Stimulated activated naive CD8-positive, alpha-beta T cell treated with anti-CD3 and anti-CD28 coated beads, Interleukin-15, amount 100 ng/mL, for 72 hours (primary cell): ENCODE results near the gene ABI3BP.

Experiments used
- ATAC-seq: fragments of 150-1000 bp; cut with Tn5 transposase; 2 replicates; pipeline ENCODE4 v1.10.0; 2021; ENCODE audit warnings: mild to moderate bottlenecking, moderate library complexity
- DNase-seq, 2 donors: peaks; one replicate each; pipeline ENCODE4 v3.0.0; 2021 to 2022
- H3K27ac Mint-ChIP-seq, 2 donors: one replicate each; pipeline ENCODE4 v1.8.0; 2022; ENCODE audit warnings: mild to moderate bottlenecking in 2 of 2, mixed read lengths in 2 of 2, moderate library complexity in 2 of 2
- H3K27me3 Mint-ChIP-seq: one replicate; pipeline ENCODE4 v1.8.0; 2022; ENCODE audit warnings: mixed read lengths
- H3K4me1 Mint-ChIP-seq: one replicate; pipeline ENCODE4 v1.8.0; 2022; ENCODE audit warnings: mild to moderate bottlenecking, mixed read lengths
- H3K4me3 Mint-ChIP-seq, 2 donors: one replicate each; pipeline ENCODE4 v1.8.0; 2022; ENCODE audit warnings: mild to moderate bottlenecking in 2 of 2, mixed read lengths in 2 of 2, moderate library complexity in 1 of 2
- H3K9me3 Mint-ChIP-seq, 2 donors: one replicate each; pipeline ENCODE4 v1.8.0; 2022; ENCODE audit warnings: mixed read lengths in 2 of 2

Gene ABI3BP

DNA sequence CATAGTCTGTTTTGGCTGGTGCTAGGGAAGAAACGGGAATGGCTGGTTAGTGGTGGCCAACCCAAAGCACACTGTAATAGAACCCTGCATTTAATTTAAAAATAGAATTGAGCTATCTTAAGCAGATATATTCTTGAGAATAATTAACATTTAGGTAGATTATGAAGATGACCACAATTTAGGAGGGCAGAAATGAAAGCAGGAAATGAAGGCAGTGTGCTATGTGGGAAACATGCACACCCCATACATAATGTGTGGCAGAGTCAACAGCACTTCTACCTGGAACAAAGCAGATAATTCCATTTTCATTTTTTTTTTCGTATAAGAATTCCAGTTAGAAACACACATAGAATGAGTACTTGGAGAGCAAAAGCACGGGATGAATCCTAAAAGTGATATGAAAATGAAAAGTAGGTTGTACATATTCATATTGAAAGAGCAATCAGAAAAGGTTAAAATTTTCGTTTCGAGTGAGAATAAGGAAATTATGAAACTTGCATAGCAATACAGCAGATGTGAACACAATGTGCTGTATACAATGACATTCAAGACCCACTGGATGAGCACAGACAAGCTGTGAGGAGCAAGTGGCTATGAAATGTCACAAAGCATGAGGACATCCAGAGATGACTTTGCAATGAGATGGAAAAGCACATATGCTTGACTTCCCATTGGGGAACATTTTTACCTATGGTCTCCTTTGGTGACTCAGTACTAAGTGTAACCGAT, 181.3 kb downstream of the ABI3BP start:
- no peak overlapping the region for H3K27ac Mint-ChIP-seq
- no peak for ATAC-seq
- no peaks in the 10 kb centered on the region for H3K4me1 Mint-ChIP-seq
- no peak for DNase-seq
- H3K27me3 Mint-ChIP-seq, result peaks cover 18% of the 10 kb centered on the region
- H3K4me3 Mint-ChIP-seq, result no peak overlapping the region
- no peaks in the 10 kb centered on the region for H3K9me3 Mint-ChIP-seq

DNA sequence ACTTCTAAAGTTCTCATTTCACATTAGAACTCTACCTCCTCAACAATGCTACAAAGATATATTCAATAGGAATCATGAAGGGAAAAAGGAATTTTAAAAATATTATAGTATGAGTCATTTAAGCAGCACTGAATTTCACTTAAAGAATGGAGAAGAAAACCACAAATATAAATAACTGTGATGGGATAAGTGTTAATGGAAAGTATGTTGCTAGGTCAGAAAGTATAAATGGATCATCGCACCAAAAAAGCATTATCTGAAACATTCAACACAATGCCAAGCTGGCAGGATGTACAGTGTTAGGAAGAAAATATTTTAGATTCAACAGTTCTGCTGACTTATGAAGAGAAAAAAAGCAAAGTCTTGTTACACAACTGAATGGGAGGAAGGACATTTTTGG, 182.6 kb downstream of the ABI3BP start:
- ATAC-seq (no peak), DNase-seq (no peak)
- peaks cover 15% of the 10 kb centered on the region for H3K27me3 Mint-ChIP-seq
- H3K4me3 Mint-ChIP-seq, result no peak overlapping the region
- H3K4me1 Mint-ChIP-seq, result no peaks in the 10 kb centered on the region
- no peaks in the 10 kb centered on the region for H3K9me3 Mint-ChIP-seq
- no peak overlapping the region for H3K27ac Mint-ChIP-seq

DNA sequence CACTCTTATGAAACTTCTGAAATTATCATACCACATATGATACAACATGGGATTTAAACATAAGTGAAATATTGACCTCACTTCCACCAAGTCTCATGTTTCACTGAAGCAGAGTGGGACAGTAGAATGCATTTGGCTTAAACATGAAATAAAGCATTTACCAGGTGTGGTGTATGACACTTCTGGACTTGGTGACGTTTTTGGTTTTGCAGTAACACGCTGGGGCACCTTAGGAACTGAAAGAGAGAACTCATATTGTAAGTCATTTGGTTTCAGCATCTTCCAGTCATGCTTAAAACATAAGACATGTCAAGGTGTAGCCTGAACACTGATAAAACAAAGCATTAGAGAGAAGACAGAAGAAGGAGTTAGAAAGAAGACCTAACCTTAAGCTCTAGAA, 188.6 kb downstream of the ABI3BP start:
- ATAC-seq (no peak), DNase-seq (no peak)
- H3K4me1 Mint-ChIP-seq, result no peaks in the 10 kb centered on the region
- no peaks in the 10 kb centered on the region for H3K9me3 Mint-ChIP-seq
- peaks cover 6% of the 10 kb centered on the region for H3K27me3 Mint-ChIP-seq
- H3K27ac Mint-ChIP-seq, result no peak overlapping the region
- no peak overlapping the region for H3K4me3 Mint-ChIP-seq

DNA sequence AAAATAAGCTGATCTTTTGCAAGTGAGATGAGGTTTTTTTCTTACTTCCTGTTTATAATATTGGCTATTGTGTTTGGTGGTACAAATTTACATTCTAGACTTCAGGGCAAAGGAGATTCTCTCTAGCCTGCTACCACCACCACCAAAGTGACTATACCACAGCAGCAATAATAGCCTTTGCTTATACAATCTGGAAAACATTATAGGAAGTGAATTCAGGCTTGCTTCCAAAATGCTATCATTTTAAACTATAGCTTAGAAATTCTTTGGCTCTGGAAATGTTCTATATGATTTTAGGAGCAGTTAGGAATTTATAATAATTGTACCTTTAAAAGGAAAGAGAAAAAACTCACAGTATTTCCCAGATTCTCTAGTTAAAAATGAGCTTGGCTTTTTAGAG, 189.5 kb downstream of the ABI3BP start:
- Mint-ChIP-seq H3K9me3 (no peaks in the 10 kb centered on the region), H3K27ac (no peak overlapping the region), H3K4me1 (no peaks in the 10 kb centered on the region), H3K4me3 (no peak overlapping the region), H3K27me3 (peaks cover 8% of the 10 kb centered on the region)
- DNase-seq (no peak), ATAC-seq (no peak)

DNA sequence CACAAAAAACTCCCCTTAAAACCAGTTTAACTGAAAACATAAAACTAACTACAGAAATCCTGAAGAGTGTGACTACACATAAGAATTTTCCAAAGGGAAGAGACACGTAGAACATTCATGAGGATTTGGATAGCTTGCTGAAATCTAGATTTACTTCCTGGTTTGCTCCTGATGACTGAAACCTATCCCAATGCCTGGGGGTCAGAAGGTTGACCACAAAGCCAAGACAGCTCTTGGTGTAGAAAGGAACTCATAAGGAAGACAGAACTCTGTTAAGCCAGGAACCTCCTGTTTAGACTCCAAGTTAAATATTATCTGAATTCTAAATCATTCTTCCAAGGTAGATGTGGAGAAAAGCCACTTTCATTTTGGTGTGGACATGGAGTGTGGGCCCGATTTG, 191.1 kb downstream of the ABI3BP start:
- H3K9me3 Mint-ChIP-seq, result no peaks in the 10 kb centered on the region
- no peak overlapping the region for H3K27ac Mint-ChIP-seq
- ATAC-seq, result no peak
- DNase-seq, result no peak
- no peaks in the 10 kb centered on the region for H3K4me1 Mint-ChIP-seq
- H3K27me3 Mint-ChIP-seq, result peaks cover 8% of the 10 kb centered on the region
- no peak overlapping the region for H3K4me3 Mint-ChIP-seq

DNA sequence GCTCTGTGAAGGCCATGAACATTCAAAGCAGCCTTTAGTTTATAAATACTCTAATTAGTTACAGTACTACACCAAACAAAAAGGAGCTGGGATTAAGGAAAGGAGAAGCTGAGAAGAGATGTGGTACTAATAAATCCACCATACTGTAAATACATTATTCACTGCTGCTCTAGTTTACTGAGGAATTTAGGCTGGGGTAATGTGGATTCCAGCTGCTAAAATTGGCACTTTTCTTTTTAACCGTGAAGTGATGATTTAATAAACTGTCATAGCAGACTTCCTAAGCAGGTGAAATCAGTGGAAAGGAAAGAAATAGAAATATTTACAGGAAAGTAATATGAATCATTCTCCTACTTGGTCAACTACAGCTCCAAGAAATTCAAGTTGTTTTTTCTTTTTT, 195.2 kb downstream of the ABI3BP start:
- Mint-ChIP-seq H3K4me1 (peaks cover 7% of the 10 kb centered on the region), H3K4me3 (no peak overlapping the region), H3K9me3 (no peaks in the 10 kb centered on the region), H3K27me3 (peaks cover 8% of the 10 kb centered on the region), H3K27ac (no peak overlapping the region)
- ATAC-seq (no peak), DNase-seq (no peak)

DNA sequence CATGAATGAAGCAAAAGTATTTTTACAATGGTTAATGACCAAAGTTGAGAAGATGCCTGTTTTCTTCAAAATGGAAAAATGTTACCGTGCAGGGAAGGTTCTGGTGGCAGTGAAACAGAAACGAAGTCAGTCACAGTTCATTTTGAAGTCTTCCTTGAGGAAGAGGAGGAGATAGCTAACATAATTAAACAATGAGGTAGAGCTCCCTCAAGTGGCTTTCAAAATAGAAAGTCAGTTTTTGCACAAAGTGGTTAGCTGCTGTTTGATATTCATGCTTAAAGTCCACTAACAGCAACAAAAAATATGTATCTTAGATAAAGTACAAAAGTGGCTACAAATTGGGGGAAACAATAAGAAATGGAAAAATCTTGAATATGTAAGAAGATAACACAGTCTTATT, 196.7 kb downstream of the ABI3BP start:
- no peak for ATAC-seq
- peaks cover 7% of the 10 kb centered on the region for H3K4me1 Mint-ChIP-seq

DNA sequence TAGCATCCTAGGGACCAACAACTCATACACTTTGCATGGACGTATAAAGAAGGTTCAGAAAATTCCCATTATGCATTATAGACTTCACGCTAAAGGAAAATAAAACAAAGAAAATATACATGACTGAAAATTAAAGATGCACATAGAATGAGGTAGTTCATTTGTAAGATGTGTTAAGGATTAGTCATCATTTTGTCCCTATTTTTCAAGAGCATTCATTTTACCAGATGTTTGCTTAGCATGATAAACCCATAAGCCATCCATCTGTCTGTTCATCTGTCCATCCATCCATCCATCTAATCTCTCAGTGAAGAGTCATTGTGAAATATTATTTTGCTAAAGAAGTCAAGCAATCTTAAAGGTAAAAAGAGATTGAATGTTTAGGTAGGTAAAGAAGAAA, 203.6 kb downstream of the ABI3BP start:
- ATAC-seq (no peak), DNase-seq (no peak)
- no peaks in the 10 kb centered on the region for H3K9me3 Mint-ChIP-seq
- H3K27ac Mint-ChIP-seq, result no peak overlapping the region
- H3K4me3 Mint-ChIP-seq, result no peak overlapping the region
- no peaks in the 10 kb centered on the region for H3K27me3 Mint-ChIP-seq
- H3K4me1 Mint-ChIP-seq, result no peaks in the 10 kb centered on the region

More for the DNA sequence above, 196.7 kb downstream of the ABI3BP start:
- H3K27me3 Mint-ChIP-seq, result peaks cover 8% of the 10 kb centered on the region
- H3K4me3 Mint-ChIP-seq, result no peak overlapping the region
- DNase-seq, result no peak
- H3K9me3 Mint-ChIP-seq, result no peaks in the 10 kb centered on the region
- no peak overlapping the region for H3K27ac Mint-ChIP-seq

DNA sequence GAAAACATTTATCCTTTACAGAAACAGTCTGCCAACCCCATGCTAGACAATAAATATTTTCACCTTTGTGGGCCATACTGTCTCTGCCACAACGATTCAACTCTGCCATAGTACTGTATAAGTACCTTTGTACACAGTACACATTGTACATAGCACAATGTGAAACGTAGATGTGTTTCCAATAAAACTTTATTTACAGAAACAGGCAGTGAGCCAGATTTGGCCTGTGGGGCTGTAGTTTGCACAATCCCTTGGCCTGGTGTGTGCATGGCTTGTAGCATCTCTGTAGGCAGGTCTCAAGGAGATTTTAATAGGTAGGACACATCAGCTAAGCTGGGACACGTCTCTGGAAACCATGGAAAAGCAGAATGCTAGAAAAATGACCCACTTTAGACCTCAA, 209.6 kb downstream of the ABI3BP start:
- ATAC-seq, result no peak
- no peak for DNase-seq
- H3K27ac Mint-ChIP-seq, result no peak overlapping the region
- H3K9me3 Mint-ChIP-seq, result no peaks in the 10 kb centered on the region
- no peaks in the 10 kb centered on the region for H3K27me3 Mint-ChIP-seq
- no peaks in the 10 kb centered on the region for H3K4me1 Mint-ChIP-seq
- H3K4me3 Mint-ChIP-seq, result no peak overlapping the region

DNA sequence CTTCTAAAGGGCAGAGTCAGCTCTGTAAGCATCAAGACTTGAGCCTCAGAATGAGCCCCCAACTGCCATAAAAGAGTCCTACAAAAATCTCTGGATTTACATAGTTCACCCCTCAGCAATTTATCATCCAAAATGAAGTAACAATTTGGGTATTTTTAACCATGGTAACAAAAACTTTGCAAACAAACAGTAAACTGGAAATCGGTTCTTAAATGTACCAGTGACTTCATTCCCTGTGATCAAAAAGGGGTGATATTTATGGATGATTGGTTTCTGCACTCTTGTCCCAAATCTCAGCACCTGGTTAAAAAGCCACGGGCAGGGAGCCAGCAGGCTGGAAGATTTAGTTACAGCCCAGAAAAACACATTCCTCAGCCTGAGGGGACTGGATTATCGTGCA, 210.3 kb downstream of the ABI3BP start:
- Mint-ChIP-seq H3K27me3 (no peaks in the 10 kb centered on the region), H3K9me3 (no peaks in the 10 kb centered on the region)

DNA sequence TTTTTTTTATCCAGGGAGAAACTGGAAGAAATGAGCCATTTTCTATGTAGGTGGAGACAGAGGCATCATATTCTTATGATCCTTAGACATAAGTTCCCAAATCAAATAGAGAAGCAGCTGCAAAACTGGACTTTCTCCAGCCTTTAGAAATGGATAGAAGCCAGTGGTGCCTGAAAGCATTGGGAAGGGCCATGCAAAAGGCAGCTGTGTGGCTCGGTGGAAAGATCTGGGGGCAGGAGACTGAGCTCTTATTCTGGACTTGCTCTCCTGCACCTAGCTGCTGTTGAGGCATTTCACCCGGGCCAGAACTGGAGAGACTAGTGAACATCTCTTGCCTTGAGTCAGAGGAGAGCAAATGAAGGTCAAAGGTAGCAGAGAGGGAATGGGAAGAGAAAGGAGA, 210.9 kb downstream of the ABI3BP start:
- no peaks in the 10 kb centered on the region for H3K9me3 Mint-ChIP-seq
- no peak overlapping the region for H3K4me3 Mint-ChIP-seq
- no peak overlapping the region for H3K27ac Mint-ChIP-seq
- no peak for ATAC-seq
- H3K27me3 Mint-ChIP-seq, result no peaks in the 10 kb centered on the region
- DNase-seq, result no peak
- no peaks in the 10 kb centered on the region for H3K4me1 Mint-ChIP-seq

More for the DNA sequence above, 210.3 kb downstream of the ABI3BP start:
- Mint-ChIP-seq H3K4me1 (no peaks in the 10 kb centered on the region), H3K4me3 (no peak overlapping the region), H3K27ac (no peak overlapping the region)
- no peak for DNase-seq
- ATAC-seq, result no peak

DNA sequence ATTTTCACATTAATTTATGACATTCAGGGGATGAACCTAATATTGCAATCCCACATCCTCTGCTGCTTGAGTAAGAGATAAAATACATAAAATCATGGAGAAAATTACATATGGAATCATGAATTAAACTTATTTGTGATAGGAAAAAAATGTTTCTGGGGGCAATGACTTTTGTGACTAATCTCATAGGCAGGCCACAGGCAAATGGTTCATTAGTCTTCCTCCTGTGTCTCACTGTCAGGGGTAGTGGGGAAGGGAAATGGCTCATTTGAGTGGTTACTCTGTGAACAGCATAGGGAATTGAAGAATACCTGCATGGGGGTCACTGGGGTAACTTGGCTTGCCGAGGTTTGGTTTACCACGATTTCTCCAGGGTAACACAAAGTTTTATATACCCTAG, 211.9 kb downstream of the ABI3BP start:
- no peaks in the 10 kb centered on the region for H3K4me1 Mint-ChIP-seq
- DNase-seq (no peak), ATAC-seq (no peak)
- H3K27ac Mint-ChIP-seq, result no peak overlapping the region
- no peaks in the 10 kb centered on the region for H3K27me3 Mint-ChIP-seq
- no peak overlapping the region for H3K4me3 Mint-ChIP-seq
- H3K9me3 Mint-ChIP-seq, result no peaks in the 10 kb centered on the region

DNA sequence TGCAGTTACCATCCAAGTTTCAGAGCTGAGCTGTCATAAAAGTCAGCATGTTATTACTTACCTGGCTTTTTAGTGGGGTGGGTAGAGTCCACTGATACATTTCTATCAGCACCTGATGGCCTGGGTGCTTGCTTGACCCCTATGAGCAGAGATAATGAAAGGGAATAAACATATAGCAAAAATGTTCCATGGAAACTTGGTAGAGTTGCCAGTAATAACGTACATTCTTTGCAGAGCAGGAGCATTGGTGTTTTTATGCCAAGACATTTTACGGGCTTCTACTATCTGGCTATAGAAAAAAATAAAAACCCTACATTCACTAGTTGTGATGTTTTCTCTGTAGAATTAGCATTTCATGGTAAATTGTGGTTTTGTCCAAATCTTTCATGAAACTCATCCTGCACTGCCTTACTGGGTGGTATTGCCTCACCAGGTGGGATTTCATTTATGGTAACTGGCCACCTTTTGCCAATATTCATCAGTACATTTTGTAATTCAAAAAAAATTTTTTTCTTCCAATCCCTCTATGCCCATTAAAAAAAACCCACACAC, 213.1 kb downstream of the ABI3BP start:
- ATAC-seq (no peak), DNase-seq (no peak)
- Mint-ChIP-seq H3K4me3 (no peak overlapping the region), H3K27ac (no peak overlapping the region), H3K4me1 (no peaks in the 10 kb centered on the region), H3K27me3 (no peaks in the 10 kb centered on the region), H3K9me3 (no peaks in the 10 kb centered on the region)

DNA sequence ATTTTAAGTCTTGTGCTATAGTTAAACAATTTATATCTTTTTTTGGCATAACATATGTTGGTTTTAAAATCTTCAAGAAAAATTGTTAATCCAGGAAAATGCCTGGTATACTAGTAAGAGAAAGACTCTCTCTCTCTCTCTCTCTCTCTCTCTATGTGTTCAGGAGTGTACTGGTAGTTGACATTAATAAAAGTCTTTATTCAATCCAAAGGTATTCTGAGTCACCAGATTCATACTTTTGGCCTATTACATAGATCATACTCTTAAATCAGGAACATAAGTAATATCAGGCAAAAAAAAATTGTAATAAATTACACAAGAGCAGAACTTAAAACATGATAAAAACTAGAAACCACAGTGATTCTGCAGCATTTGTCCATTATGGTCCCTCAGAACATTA, 213.7 kb downstream of the ABI3BP start:
- Mint-ChIP-seq H3K4me1 (no peaks in the 10 kb centered on the region), H3K27me3 (no peaks in the 10 kb centered on the region), H3K9me3 (no peaks in the 10 kb centered on the region), H3K4me3 (no peak overlapping the region), H3K27ac (no peak overlapping the region)
- ATAC-seq (no peak), DNase-seq (no peak)

DNA sequence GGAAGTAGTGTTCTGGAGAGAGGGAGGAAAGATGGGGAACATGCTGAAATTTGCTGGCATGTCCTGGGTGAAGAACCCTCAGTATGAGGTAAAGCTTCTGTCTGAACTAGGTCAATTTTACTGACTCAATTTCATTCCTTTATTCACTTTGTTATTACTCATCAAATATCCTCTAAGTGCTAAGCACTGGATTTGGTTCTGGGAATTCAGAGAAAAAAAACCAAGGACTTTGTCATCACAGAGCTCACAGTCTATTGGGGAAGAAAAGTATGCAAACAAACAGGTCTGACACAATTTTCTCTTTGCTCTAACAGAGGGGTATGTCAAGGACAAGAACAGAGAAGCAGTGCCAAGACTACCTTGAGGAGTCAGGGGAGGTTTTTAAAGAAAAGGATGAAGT, 215.9 kb downstream of the ABI3BP start:
- no peaks in the 10 kb centered on the region for H3K9me3 Mint-ChIP-seq
- H3K27me3 Mint-ChIP-seq, result no peaks in the 10 kb centered on the region
- H3K4me1 Mint-ChIP-seq, result no peaks in the 10 kb centered on the region
- no peak for DNase-seq
- no peak for ATAC-seq
- no peak overlapping the region for H3K27ac Mint-ChIP-seq
- H3K4me3 Mint-ChIP-seq, result no peak overlapping the region

DNA sequence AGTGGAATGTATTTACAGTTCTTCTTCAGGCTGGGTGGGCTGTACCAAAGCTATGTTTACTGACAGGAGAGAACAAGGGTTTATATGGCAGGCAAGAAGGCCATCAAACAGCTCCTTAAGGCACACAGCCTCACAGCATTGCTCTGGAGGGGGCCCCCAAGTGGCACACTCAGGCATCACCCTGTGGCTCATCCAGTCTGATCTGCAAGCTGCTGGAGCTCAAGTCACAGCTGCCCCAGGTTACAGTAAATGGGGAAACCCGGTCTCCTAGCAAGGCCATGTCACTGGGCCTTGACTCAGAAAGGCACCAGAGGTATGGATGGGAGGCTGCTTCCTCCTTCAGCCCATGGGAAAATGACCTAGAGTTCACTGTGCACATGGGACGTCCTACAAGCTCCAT, 216.5 kb downstream of the ABI3BP start:
- no peak for DNase-seq
- Mint-ChIP-seq H3K9me3 (no peaks in the 10 kb centered on the region), H3K27me3 (no peaks in the 10 kb centered on the region), H3K4me3 (no peak overlapping the region), H3K27ac (no peak overlapping the region), H3K4me1 (no peaks in the 10 kb centered on the region)
- ATAC-seq, result peak; percentile 59
